NCI-H2029 treated with DMSO at 0.1 percent for 48 hours (cell line): ENCODE results near the gene OR6B2.

Experiments
- DNase-seq: peaks from one replicate; lab custom pipeline; 2025; lab: John Stamatoyannopoulos, UW

Gene OR6B2

GRCh38 chr2:240041363-240041762, 11.1 kb upstream of the OR6B2 start:
- no peak for DNase-seq

DNA sequence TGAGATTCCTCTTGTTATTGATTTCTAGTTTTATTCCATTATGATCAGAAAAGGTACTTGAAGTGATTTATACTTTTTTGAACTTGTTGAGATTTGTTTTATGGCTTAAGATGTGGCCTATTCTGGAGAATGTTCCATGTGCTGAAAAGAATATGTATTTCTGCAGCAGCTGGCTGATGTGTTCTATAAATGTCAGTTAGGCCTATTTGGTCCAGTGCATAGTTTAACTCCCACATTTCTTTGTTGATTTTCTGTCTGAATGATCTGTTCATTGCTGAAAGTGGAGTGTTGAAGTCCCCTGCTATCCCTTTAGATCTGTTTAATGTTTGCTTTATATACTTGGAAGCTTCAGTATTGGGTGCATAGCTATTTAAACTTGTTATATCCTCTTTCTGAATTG, 7.1 kb upstream of the OR6B2 start:
- DNase-seq: no peak

GRCh38 chr2:240033330-240033678, 3.1 kb upstream of the OR6B2 start:
- DNase-seq: no peak

DNA sequence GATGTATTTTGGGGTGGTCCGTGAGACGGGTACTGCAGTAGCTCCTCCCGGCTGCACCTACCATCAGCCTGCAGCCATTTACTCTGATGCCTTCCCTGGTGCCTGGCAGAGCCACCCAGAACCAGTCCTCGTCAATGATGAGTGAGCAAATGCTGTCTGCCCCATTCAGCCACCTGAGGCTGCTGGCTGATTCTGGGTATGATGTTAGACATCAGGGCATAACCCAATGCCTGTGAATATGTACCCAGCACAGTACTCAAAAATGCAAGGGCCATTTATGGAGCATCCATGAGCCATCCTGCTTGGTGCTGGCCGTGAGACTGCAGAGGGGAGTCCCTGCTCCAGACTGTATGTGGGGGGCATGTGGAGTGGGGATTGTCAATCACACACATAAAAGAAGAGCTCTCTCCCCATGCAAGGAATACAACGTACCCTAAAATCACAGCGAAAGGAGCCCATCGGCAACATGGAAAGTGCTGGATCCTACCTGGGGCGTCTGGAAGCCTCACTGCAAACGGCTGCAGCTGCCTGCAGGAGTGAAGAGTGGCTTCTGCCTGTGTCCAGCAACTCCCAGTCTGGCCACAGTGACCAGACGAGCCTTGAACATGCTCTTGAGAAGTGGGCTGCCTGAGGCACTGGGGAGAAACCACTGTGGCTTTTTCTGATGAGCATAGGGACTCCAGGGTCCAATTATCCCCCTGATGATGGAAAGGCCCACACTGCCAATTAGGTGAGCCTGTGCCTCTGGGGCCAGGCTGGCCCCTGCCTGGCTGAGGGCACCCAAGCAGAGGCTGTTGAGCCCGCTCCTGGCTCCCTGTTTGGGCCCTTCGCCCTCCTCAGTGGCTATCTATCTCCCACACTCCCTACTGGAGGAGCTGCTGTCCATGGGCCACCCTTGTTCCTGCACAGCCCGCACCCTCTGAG, 2.4 kb upstream of the OR6B2 start:
- DNase-seq: no peak

GRCh38 chr2:240024766-240025165, 5.5 kb downstream of the OR6B2 start:
- DNase-seq: no peak

GRCh38 chr2:240023792-240024191, 6.4 kb downstream of the OR6B2 start:
- DNase-seq: no peak

- peak; percentile 32 for DNase-seq
These were observed 8.6 kb downstream of the OR6B2 start for GRCh38 chr2:240021488-240022104.

DNA sequence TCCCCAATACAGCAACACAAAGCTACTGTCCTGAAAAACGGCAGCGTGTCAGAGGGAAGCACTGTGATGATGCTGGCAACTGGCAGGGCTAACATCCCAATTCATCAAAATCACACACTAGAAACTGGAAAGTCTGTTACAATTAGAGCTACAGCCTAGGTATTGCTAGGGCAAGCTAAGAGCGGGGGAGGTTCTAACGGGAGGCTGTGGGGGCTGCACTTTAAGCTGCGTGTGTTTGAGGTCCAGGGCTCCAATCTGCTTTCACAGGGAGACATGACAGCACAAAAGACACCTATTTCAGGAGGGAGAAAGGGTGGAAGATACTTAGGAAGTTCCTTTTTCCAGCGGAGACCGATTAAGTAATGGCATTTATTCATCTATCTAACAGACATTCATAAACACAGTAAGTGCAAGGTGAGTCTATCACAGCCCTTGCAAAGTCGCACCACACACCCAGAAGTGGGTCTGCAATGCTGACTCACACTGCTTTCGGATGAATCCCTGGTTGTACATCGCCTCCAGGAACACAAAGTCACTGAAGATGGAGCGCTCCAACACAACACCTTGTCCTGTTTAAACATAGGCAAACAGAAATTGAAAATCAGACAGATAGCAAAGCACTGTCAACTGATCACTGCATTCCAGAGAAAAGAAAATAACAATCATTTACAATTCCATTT, 12.0 kb downstream of the OR6B2 start:
- no peak for DNase-seq

- no peak for DNase-seq
These were observed 15.9 kb downstream of the OR6B2 start for GRCh38 chr2:240014327-240014726.

GRCh38 chr2:240013343-240013742, 16.9 kb downstream of the OR6B2 start:
- DNase-seq: no peak

DNA sequence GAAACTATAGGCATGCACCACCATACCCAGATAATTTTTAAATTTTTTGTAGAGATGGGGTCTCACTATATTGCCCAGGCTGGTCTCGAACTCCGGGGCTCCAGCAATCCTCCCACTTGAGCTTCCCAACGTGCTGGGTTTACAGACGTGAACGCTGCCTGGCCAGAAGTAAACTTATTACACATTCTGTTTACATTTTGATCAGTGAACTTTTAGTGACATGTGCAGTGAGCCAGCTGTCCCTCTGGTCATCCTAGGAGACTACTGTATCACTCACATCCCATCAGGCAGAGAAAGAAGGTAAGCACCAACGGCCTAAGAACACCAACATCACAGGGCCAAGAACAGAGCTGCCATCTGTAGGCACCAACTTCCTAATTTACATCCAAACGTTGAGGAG, 27.2 kb downstream of the OR6B2 start:
- DNase-seq: no peak

DNA sequence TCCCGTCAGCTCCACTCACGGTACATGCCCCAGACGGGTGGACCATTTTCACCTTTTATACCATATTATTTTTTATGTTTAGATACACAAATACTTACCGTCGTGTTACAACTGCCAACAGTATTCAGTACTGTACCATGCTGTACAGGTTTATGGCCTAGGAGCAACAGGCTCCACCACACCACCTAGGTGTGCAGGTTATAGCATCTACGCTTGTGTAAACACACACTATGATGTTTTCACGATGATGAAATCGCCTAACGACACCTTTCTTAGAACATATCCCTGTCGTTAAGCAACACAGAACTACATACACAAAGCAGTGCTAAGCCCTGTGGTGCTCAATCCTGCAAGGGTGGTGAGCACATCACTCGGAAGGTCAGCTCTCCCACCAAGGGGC, 29.6 kb downstream of the OR6B2 start:
- no peak for DNase-seq

GRCh38 chr2:239997686-239998409, 32.4 kb downstream of the OR6B2 start:
- DNase-seq: no peak

GRCh38 chr2:239994086-239994485, 36.1 kb downstream of the OR6B2 start:
- DNase-seq: no peak

DNA sequence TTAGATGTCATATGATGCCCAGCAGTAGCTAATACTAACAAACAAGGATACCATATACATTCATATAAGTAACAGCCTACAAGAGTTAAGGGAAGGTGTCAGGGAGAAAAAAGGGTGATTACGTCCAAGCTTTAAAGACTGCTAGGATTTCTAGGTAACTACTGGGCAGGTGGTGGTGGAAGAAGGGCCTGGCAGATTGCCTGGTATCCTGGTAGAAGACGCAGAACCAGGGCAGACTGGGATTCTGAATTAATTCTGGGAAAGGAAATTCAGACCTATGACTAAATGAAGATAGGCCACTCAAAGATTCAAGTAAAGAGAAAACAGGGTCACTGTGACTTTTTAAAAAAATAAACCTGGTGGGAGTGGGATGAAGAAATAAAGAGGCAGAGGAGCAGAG, 36.9 kb downstream of the OR6B2 start:
- DNase-seq: no peak

GRCh38 chr2:239991689-239992314, 38.4 kb downstream of the OR6B2 start:
- DNase-seq: peak; percentile 55

GRCh38 chr2:239990966-239991365, 39.3 kb downstream of the OR6B2 start:
- DNase-seq: no peak

GRCh38 chr2:239985356-239985755, 44.9 kb downstream of the OR6B2 start:
- no peak for DNase-seq

DNA sequence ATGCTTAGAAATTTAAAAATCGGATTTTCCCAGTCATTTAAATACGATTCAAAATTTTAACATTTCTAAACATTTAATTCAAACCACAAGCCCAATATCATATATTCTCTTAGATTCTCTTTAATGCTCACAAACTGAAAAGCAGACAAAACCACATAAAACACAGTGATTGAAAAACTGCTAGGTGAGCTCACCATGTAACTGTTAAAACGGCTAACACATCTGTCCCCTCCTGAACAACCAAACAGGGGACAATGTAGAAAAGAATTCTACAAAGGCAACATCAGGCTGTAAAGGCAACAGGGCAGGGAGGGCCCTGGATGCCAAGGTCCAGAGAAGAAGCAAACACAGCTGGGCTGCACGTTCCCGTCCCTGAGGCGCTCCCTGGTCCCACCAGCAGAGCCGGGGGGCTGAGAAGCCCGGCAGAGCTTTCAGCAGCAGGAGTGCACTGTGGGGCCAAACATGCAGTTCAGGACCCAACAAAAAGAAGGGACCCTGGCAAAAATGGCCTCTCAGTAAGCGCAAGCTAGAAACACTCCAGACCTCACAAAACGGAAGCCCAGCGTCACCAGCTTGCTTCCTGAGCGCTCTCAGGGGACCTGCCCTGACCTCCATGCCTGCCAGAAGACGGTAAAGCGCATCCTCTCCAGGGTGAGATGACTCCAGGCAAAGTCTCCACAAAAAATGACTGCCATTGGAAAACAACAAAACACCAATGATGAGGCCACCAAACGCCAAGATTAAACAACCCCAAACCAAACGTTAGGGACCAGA, 45.6 kb downstream of the OR6B2 start:
- no peak for DNase-seq

DNA sequence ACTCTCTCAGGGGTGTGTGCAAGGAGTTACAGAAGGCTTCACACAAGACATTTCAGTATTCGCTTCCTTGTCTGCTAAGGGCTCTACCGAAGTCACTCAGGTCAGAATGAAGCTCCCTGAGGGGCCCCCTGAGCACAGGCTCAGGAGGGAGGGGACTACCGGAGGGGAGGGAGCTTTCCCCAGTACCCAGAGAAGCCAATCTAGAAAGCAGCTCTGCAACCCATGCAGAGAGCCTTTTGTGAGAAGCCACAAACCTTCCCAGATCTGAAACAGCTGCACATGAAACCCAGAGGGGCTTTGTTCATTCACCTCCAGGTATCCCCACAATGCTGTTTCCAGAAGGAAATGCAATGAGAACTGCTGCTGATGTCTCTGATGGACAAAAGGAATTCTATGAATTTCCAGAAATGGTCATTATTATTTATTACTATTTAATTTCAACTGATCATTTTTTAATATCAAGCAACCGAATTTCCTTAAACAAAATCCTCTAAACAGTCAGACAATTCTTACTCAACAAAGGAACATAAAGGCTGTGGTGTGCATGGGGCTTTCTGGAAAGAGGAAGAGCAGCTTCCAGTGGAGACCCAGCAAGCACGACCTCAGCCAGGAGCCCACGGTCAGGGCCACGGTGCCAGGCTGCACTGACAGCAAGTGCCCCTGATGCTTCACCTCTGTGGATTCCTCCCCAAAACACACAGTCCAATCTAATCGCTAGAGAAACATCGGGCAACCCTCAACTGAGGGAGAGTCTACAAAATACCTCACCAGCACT, 47.0 kb downstream of the OR6B2 start:
- no peak for DNase-seq
